Measurements from ENCODE around the gene CEP83.

DNA sequence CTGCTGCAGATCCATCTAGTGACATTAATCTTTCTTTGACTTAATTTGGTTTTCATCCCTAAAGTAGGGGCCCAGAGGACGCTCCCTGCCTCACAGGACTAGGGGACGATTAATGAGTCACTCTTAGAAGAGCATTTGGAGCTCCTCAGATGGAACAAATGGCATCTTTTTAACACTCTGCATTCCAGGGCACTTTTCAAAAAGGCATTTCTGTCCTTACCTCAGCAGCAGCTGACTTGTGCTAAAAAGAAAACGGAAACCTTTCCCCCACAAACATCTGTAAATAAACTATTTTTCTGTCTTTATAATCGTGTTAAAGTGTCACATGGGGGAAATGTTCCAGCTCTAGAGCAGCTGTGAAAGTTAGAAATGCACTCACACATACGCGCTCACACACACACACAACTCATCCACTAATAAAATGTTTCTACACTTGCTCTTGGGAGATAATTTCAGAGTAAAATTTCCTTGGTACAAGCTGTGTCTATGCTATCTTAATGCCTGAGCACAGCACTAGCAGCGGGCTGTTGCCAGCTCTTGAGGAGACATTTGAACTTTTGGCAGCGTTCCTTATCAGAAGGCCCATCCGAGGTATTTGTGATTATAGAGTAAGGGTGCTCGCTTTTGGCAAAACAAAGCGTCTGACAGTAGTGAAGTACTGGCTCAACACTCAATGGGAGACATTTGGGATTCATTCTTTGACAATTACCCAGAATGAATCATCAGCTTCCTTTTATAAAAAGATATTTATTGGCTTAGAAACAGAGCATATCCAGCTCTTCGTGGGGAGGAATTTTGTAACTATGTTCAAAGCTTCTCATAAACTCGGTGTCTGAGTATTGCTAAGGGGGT lies 170.0 kb downstream of the CEP83 start:
- TF ChIP-seq GATA3 (IDR thresholded peaks at IDR 0.05; ENCODE audit: low read depth, low read length) (no peak), GATA2 (IDR thresholded peaks at IDR 0.05; ENCODE audit: low read depth, low read length) (peak; percentile 52; the same call in 1 of the 2 replicates)
